ENCODE data around the gene ABCC9.

GRCh38 chr12:21884936-21885335, 56.3 kb downstream of the ABCC9 start:
- TF ChIP-seq POLR2AphosphoS5 (IDR thresholded peaks at IDR 0.05; ENCODE audit: borderline replicate concordance, low read depth, low read length) (no peak), EZH2 (IDR thresholded peaks at IDR 0.05) (no peak), FOXP2 (optimal IDR thresholded peaks at IDR 0.05; ENCODE audit: control extremely low read depth, extremely low read length, insufficient read depth) (no peak)
